GM19372 (cell line): ENCODE measurements around the gene GAS2L2.
"Not testable (repeated sequence)": the region's sequence is repeated elsewhere in the genome, so short reads cannot be mapped to it uniquely, and the experiment has no call there.

ENCODE experiments used
- ATAC-seq: cut with Tn5 transposase; IDR thresholded peaks from one replicate; pipeline ENCODE4 v1.9.1; 2021; ENCODE audit warnings: mild to moderate bottlenecking, low read depth, moderate library complexity; ENCODE audit not compliant: unreplicated experiment

The GAS2L2 gene

GRCh38 chr17:35773679-35774425 is 20.8 kb upstream of the GAS2L2 start:
- no peak for ATAC-seq

- no peak for ATAC-seq
Measured at GRCh38 chr17:35773129-35773528, 20.1 kb upstream of the GAS2L2 start.

- no peak for ATAC-seq
Measured at GRCh38 chr17:35769895-35770486, 17.0 kb upstream of the GAS2L2 start.

- ATAC-seq, result no peak
Measured at GRCh38 chr17:35768797-35769196, 15.8 kb upstream of the GAS2L2 start.

GRCh38 chr17:35766903-35767510 is 14.0 kb upstream of the GAS2L2 start:
- no peak for ATAC-seq

- no peak for ATAC-seq
Measured at GRCh38 chr17:35766489-35766877, 13.4 kb upstream of the GAS2L2 start.

- ATAC-seq, result no peak
Measured at GRCh38 chr17:35765756-35766488, 12.9 kb upstream of the GAS2L2 start.

GRCh38 chr17:35765086-35765710 is 12.2 kb upstream of the GAS2L2 start:
- ATAC-seq, result no peak

GRCh38 chr17:35764123-35764991 is 11.3 kb upstream of the GAS2L2 start:
- ATAC-seq, result peak; percentile 89

GRCh38 chr17:35763767-35764122 is 10.7 kb upstream of the GAS2L2 start:
- no peak for ATAC-seq

- no peak for ATAC-seq
Measured at GRCh38 chr17:35761601-35762000, 8.6 kb upstream of the GAS2L2 start.

- no peak for ATAC-seq
Measured at GRCh38 chr17:35760587-35760986, 7.5 kb upstream of the GAS2L2 start, which contains the start of gene C17orf50. C17orf50 (plus strand) TSS chr17:35760887; CDS start chr17:35760942, 55 bp downstream.

GRCh38 chr17:35757243-35757642 is 4.2 kb upstream of the GAS2L2 start:
- ATAC-seq, result no peak

- ATAC-seq, result no peak
Measured at GRCh38 chr17:35752471-35752870, 568 bp downstream of the GAS2L2 start.

GRCh38 chr17:35751541-35751940 is 1.5 kb downstream of the GAS2L2 start:
- not testable (repeated sequence) for ATAC-seq

- ATAC-seq, result no peak
Measured at GRCh38 chr17:35750526-35751395, 2.3 kb downstream of the GAS2L2 start.

- no peak for ATAC-seq
Measured at GRCh38 chr17:35749560-35750412, 3.3 kb downstream of the GAS2L2 start.

GRCh38 chr17:35748979-35749378 is 4.1 kb downstream of the GAS2L2 start:
- no peak for ATAC-seq
